ENCODE measurements around the gene GRAMD1B.
"Not testable (repeated sequence)": the region's sequence is repeated elsewhere in the genome, so short reads cannot be mapped to it uniquely, and the experiment has no call there.

The GRAMD1B gene

GRCh38 chr11:123568367-123568870, 138.3 kb downstream of the GRAMD1B start:
- H3K27ac ChIP-seq = no peak overlapping the region
- TF ChIP-seq CTCF (IDR thresholded peaks at IDR 0.05) = no peak
- H3K27me3 ChIP-seq = no peaks in the 10 kb centered on the region

GRCh38 chr11:123569393-123569792, 139.3 kb downstream of the GRAMD1B start:
- no peaks in the 10 kb centered on the region for H3K9me3 ChIP-seq
- no peak overlapping the region for H3K27ac ChIP-seq
- H3K36me3 ChIP-seq = no peaks in the 10 kb centered on the region
- H3K4me3 ChIP-seq (ENCODE audit: low read depth in 1 of 2, low read length in 1 of 2) = no peak overlapping the region
- no peak for TF ChIP-seq CTCF (IDR thresholded peaks at IDR 0.05)
- H3K27me3 ChIP-seq = no peaks in the 10 kb centered on the region
- H3K4me1 ChIP-seq (ENCODE audit: control insufficient read depth in 1 of 2, insufficient read depth in 1 of 2, low read depth in 1 of 2, low read length in 1 of 2) = peaks cover 9 to 20% of the 10 kb centered on the region in 2 experiments

More at GRCh38 chr11:123568367-123568870, 138.3 kb downstream of the GRAMD1B start:
- Histone ChIP-seq H3K36me3 (no peaks in the 10 kb centered on the region), H3K4me3 (ENCODE audit: low read depth in 1 of 2, low read length in 1 of 2) (no peak overlapping the region), H3K9me3 (no peaks in the 10 kb centered on the region), H3K4me1 (ENCODE audit: control insufficient read depth in 1 of 2, insufficient read depth in 1 of 2, low read depth in 1 of 2, low read length in 1 of 2) (peaks cover 11 to 25% of the 10 kb centered on the region in 2 experiments)

- Histone ChIP-seq H3K36me3 (no peaks in the 10 kb centered on the region), H3K27me3 (no peaks in the 10 kb centered on the region), H3K4me1 (ENCODE audit: control insufficient read depth in 1 of 2, insufficient read depth in 1 of 2, low read depth in 1 of 2, low read length in 1 of 2) (peaks cover 8 to 9% of the 10 kb centered on the region in 2 experiments), H3K27ac (no peak overlapping the region), H3K9me3 (no peaks in the 10 kb centered on the region), H3K4me3 (ENCODE audit: low read depth in 1 of 2, low read length in 1 of 2) (no peak overlapping the region)
- TF ChIP-seq CTCF (IDR thresholded peaks at IDR 0.05) = no peak
Measured at GRCh38 chr11:123570939-123571580, 141.0 kb downstream of the GRAMD1B start.

GRCh38 chr11:123572791-123573190, 142.7 kb downstream of the GRAMD1B start:
- H3K36me3 ChIP-seq; H3K27me3 ChIP-seq; H3K27ac ChIP-seq; H3K4me3 ChIP-seq (ENCODE audit: low read depth in 1 of 2, low read length in 1 of 2); H3K9me3 ChIP-seq: not testable (repeated sequence)
- H3K4me1 ChIP-seq (ENCODE audit: control insufficient read depth in 1 of 2, insufficient read depth in 1 of 2, low read depth in 1 of 2, low read length in 1 of 2) = peaks cover 18 to 19% of the 10 kb centered on the region in 2 experiments

GRCh38 chr11:123573286-123573685, 143.2 kb downstream of the GRAMD1B start:
- H3K4me1 ChIP-seq (ENCODE audit: control insufficient read depth in 1 of 2, insufficient read depth in 1 of 2, low read depth in 1 of 2, low read length in 1 of 2) = peaks cover 18 to 19% of the 10 kb centered on the region in 2 experiments
- H3K27ac ChIP-seq = no peak overlapping the region
- no peak overlapping the region for H3K4me3 ChIP-seq (ENCODE audit: low read depth in 1 of 2, low read length in 1 of 2)
- H3K36me3 ChIP-seq = peaks cover under 1% of the 10 kb centered on the region
- no peak for TF ChIP-seq CTCF (IDR thresholded peaks at IDR 0.05)
- no peaks in the 10 kb centered on the region for H3K9me3 ChIP-seq
- H3K27me3 ChIP-seq = no peaks in the 10 kb centered on the region

GRCh38 chr11:123575441-123575840, 145.4 kb downstream of the GRAMD1B start:
- Histone ChIP-seq H3K36me3 (peaks cover 9% of the 10 kb centered on the region), H3K27ac (no peak overlapping the region), H3K27me3 (no peaks in the 10 kb centered on the region), H3K4me1 (ENCODE audit: control insufficient read depth in 1 of 2, insufficient read depth in 1 of 2, low read depth in 1 of 2, low read length in 1 of 2) (peaks cover 18 to 21% of the 10 kb centered on the region in 2 experiments), H3K9me3 (no peaks in the 10 kb centered on the region), H3K4me3 (ENCODE audit: low read depth in 1 of 2, low read length in 1 of 2) (no peak overlapping the region)
- no peak for TF ChIP-seq CTCF (IDR thresholded peaks at IDR 0.05)

Measured in neutrophil (primary cell).